HepG2 (cell line): ENCODE results near the gene MPZL3. TPM values are rescaled to one million over a fixed set of nuclear protein-coding genes. Genes with fewer than 3 reads are reported as not detected.

Source experiments
- AHR ChIP-seq: IDR thresholded peaks from 2 replicates; pipeline ENCODE4 v1.6.1; 2018; ENCODE audit warnings: missing genetic modification reagents, missing compliant biosample characterization
- ARID2 ChIP-seq: sonication (generic); formaldehyde crosslinking; IDR thresholded peaks from 2 replicates; pipeline ENCODE4 v1.8.1; 2022; ENCODE audit warnings: mild to moderate bottlenecking, missing genetic modification reagents, borderline replicate concordance
- ATF4 ChIP-seq, 2 experiments: fragments of 450-650 bp in 1 of 2; sonication (generic) in 1 of 2; formaldehyde crosslinking; IDR thresholded peaks; 2 replicates each; pipeline versions ENCODE4 v1.5.0 to v1.8.0; 2020 to 2022; ENCODE audit warnings: mild to moderate bottlenecking in 1 of 2, missing genetic modification reagents in 1 of 2
- BCL6 ChIP-seq: IDR thresholded peaks from 2 replicates; pipeline ENCODE4 v1.6.1; 2016; ENCODE audit warnings: missing genetic modification reagents, missing compliant biosample characterization
- CBX5 ChIP-seq: sonication (generic); formaldehyde crosslinking; IDR thresholded peaks from 2 replicates; pipeline ENCODE4 v1.4.0; 2020; ENCODE audit warnings: missing genetic modification reagents, borderline replicate concordance
- CEBPG ChIP-seq: IDR thresholded peaks from 2 replicates; pipeline ENCODE4 v1.6.1; 2016
- GATAD2A ChIP-seq: IDR thresholded peaks from 2 replicates; pipeline ENCODE4 v1.6.1; 2016
- HMG20A ChIP-seq: IDR thresholded peaks from 2 replicates; pipeline ENCODE4 v1.6.1; 2016; ENCODE audit warnings: borderline replicate concordance
- HMG20B ChIP-seq: conservative IDR thresholded peaks from 2 replicates; pipeline ENCODE4 v1.6.1; 2016; ENCODE audit warnings: missing genetic modification reagents, missing compliant biosample characterization
- IRF2 ChIP-seq: IDR thresholded peaks from 2 replicates; pipeline ENCODE4 v1.6.1; 2018; ENCODE audit warnings: missing genetic modification reagents, missing compliant biosample characterization
- KDM6A ChIP-seq: IDR thresholded peaks from 2 replicates; pipeline ENCODE4 v1.6.1; 2016; ENCODE audit warnings: low read depth
- KLF11 ChIP-seq: IDR thresholded peaks from 2 replicates; pipeline ENCODE4 v1.6.1; 2016; ENCODE audit warnings: missing compliant biosample characterization
- KLF16 ChIP-seq, 2 experiments: sonication (generic) in 1 of 2; formaldehyde crosslinking in 1 of 2; IDR thresholded peaks; 2 replicates each; pipeline versions ENCODE4 v1.6.1 to v1.8.0; 2016 to 2023; ENCODE audit warnings: missing genetic modification reagents in 2 of 2, missing compliant biosample characterization in 1 of 2
- LCORL ChIP-seq, 2 experiments: fragments of 450-650 bp in 1 of 2; sonication (generic) in 1 of 2; formaldehyde crosslinking in 1 of 2; IDR thresholded peaks; 2 replicates each; pipeline versions ENCODE4 v1.5.0 to v1.6.1; 2017 to 2020; ENCODE audit warnings: antibody characterized with exemption in 1 of 2, missing genetic modification reagents in 1 of 2
- MLLT10 ChIP-seq: sonication (generic); formaldehyde crosslinking; IDR thresholded peaks from 2 replicates; pipeline ENCODE4 v1.4.0; 2020; ENCODE audit warnings: missing genetic modification reagents
- RELA ChIP-seq: sonication (generic); formaldehyde crosslinking; IDR thresholded peaks from 2 replicates; pipeline ENCODE4 v1.4.0; 2020; ENCODE audit warnings: missing genetic modification reagents
- RXRB ChIP-seq: IDR thresholded peaks from 2 replicates; pipeline ENCODE4 v1.6.1; 2016; ENCODE audit warnings: borderline replicate concordance, missing genetic modification reagents, missing compliant biosample characterization
- SAP130 ChIP-seq: IDR thresholded peaks from 2 replicates; pipeline ENCODE4 v1.6.1; 2016; ENCODE audit warnings: low read depth
- THRA ChIP-seq: sonication (generic); formaldehyde crosslinking; IDR thresholded peaks from 2 replicates; pipeline ENCODE4 v1.4.0; 2020; ENCODE audit warnings: missing genetic modification reagents, borderline replicate concordance
- ZKSCAN8 ChIP-seq: IDR thresholded peaks from 2 replicates; pipeline ENCODE4 v1.6.1; 2016; ENCODE audit warnings: borderline replicate concordance, missing genetic modification reagents, missing compliant biosample characterization
- ZNF230 ChIP-seq: sonication (generic); formaldehyde crosslinking; IDR thresholded peaks from 2 replicates; pipeline ENCODE4 v1.4.0; 2020; ENCODE audit warnings: mild to moderate bottlenecking, missing genetic modification reagents
- ZNF350 ChIP-seq: sonication (generic); formaldehyde crosslinking; IDR thresholded peaks from 2 replicates; pipeline ENCODE4 v1.4.0; 2020; ENCODE audit warnings: mild to moderate bottlenecking, low read depth, missing genetic modification reagents, borderline replicate concordance
- ZNF549 ChIP-seq: sonication (generic); formaldehyde crosslinking; IDR thresholded peaks from 2 replicates; pipeline ENCODE4 v1.5.0; 2020; ENCODE audit warnings: missing genetic modification reagents
- ZNF574 ChIP-seq: sonication (generic); formaldehyde crosslinking; IDR thresholded peaks from 2 replicates; pipeline ENCODE4 v1.4.0; 2020; ENCODE audit warnings: missing genetic modification reagents
- ZNF784 ChIP-seq: sonication (generic); formaldehyde crosslinking; IDR thresholded peaks from 2 replicates; pipeline ENCODE4 v1.5.1; 2020; ENCODE audit warnings: missing genetic modification reagents, mild to moderate bottlenecking, borderline replicate concordance
- polyA plus RNA-seq, 8 experiments: library from polyadenylated mRNA; depleted of rRNA in 3 of 8; stranded (reverse) in 7 of 8; unstranded in 1 of 8; fragments of >200 nt; fragmentation: Illumina TruSeq in 4 of 8; extraction: Trizol in 4 of 8; gene quantifications; 2 replicates each; pipeline versions ENCODE4 v1.2.1 to v1.2.3, GENCODE V29; 2011 to 2016; ENCODE audit warnings: low read depth in 4 of 8, missing spikeins in 1 of 8, mixed read lengths in 1 of 8; ENCODE audit not compliant: insufficient read depth in 1 of 8
- total RNA-seq, 5 experiments: library from RNA; depleted of rRNA; stranded (reverse); fragments of >200 nt; fragmentation: Illumina TruSeq; extraction: Trizol; gene quantifications; 2 replicates each; pipeline ENCODE4 v1.2.3, GENCODE V29; 2016; ENCODE audit warnings: low read depth in 1 of 5

The MPZL3 gene
- total and polyA plus RNA-seq, 2 of the 13 experiments (the other 11 are each of a cell fraction or from before 2014, with no cell fraction given): 5.3 to 9.3 TPM

- TF ChIP-seq ATF4 (CRISPR knock-in tag; IDR thresholded peaks at IDR 0.05): peak in 1 of 2 experiments; percentile 92; a peak in 2 of 4 replicates
- TF ChIP-seq CEBPG (CRISPR knock-in tag): peak; percentile 86
- TF ChIP-seq SAP130 (CRISPR knock-in tag): peak; percentile 95
- peak; percentile 87 for TF ChIP-seq HMG20B (CRISPR knock-in tag)
- TF ChIP-seq ZNF574 (CRISPR knock-in tag): peak; percentile 77
- no peak for TF ChIP-seq RELA (CRISPR knock-in tag)
- TF ChIP-seq KDM6A (CRISPR knock-in tag): peak; percentile 20; the same call in 1 of the 2 replicates
- peak; percentile 63; the same call in 1 of the 2 replicates for TF ChIP-seq ZNF230 (CRISPR knock-in tag)
- TF ChIP-seq ZNF549 (CRISPR knock-in tag): no peak
- no peak for TF ChIP-seq LCORL (IDR thresholded peaks at IDR 0.05)
- peak; percentile 88 for TF ChIP-seq LCORL (CRISPR knock-in tag; IDR thresholded peaks at IDR 0.05)
- peak; percentile 69; the same call in 1 of the 2 replicates for TF ChIP-seq HMG20A (CRISPR knock-in tag)
- TF ChIP-seq AHR (CRISPR knock-in tag): 0 out of 2 replicates have a peak, but pooled peaks have one; percentile 18
- TF ChIP-seq BCL6 (CRISPR knock-in tag): peak; percentile 62
- peak; percentile 26; the same call in 1 of the 2 replicates for TF ChIP-seq KLF11 (CRISPR knock-in tag)
- peak; percentile 86 for TF ChIP-seq RXRB (CRISPR knock-in tag)
- no peak for TF ChIP-seq ZKSCAN8 (CRISPR knock-in tag)
- TF ChIP-seq ZNF784: 0 out of 2 replicates have a peak, but pooled peaks have one; percentile 57
- TF ChIP-seq ARID2 (CRISPR knock-in tag): 0 out of 2 replicates have a peak, but pooled peaks have one; percentile 52
- peak; percentile 76; the same call in 1 of the 2 replicates for TF ChIP-seq IRF2
- peak; percentile 88 for TF ChIP-seq GATAD2A (CRISPR knock-in tag)
- no peak for TF ChIP-seq MLLT10 (CRISPR knock-in tag)
- peak; percentile 81; the same call in 1 of the 2 replicates for TF ChIP-seq THRA
- TF ChIP-seq ZNF350: peak; percentile 94
- TF ChIP-seq CBX5: peak; percentile 46; the same call in 1 of the 2 replicates
- TF ChIP-seq KLF16 (CRISPR knock-in tag; IDR thresholded peaks at IDR 0.05): peak in 1 of 2 experiments; percentile 58; a peak in 1 of 4 replicates
These were observed 57.1 kb downstream of the MPZL3 start (continued) for GRCh38 chr11:118194835-118195627.
